ENCODE data around the gene EVL.
"Not testable (repeated sequence)": the region's sequence is repeated elsewhere in the genome, so short reads cannot be mapped to it uniquely, and the experiment has no call there.

EVL gene

DNA sequence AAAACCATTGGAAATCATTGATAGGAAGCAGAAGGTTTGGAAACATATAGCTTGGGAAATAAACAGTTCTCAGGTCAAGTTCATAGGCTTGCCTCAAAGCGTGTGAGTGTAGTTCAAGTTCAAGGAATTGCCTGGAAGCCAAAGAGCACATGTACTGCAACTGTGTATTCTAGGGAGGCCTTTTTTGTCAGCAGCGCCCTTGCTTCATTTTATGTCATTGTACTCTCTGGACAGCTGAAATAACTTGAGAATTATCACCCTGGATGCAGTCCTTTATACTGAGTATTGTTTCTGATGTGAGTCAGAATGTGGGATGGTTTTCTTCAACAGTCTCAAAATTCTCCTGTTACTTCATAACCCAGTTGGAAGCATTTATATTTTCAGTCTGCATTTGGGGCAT is 16.0 kb upstream of the EVL start:
- no peak for TF ChIP-seq POLR2A (IDR thresholded peaks at IDR 0.05; ENCODE audit: low read depth, low read length)
- FAIRE-seq (peak; percentile 82), DNase-seq (ENCODE audit: insufficient read length, low spot score) (no peak)

DNA sequence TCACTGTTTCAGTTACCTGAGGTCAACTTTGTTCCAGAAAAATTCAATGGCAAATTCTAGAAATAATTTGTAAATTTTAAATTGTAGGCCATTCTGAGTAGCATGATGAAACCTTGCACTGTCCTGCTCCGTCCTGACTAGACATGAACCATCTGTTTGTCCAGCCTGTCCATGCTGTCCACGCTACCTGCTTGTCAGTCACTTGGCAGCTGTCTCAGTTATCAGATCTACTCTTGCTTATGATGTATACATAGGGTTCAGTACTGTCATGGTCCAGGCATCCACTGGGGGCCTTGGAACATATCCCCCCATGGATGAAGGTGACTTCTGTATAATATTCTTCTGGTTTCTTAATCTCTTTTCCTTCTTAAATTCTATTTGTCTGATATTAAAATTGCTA is 14.1 kb upstream of the EVL start:
- TF ChIP-seq POLR2A (IDR thresholded peaks at IDR 0.05; ENCODE audit: low read depth, low read length), result no peak
- DNase-seq (ENCODE audit: insufficient read length, low spot score), result no peak
- no peak for FAIRE-seq

DNA sequence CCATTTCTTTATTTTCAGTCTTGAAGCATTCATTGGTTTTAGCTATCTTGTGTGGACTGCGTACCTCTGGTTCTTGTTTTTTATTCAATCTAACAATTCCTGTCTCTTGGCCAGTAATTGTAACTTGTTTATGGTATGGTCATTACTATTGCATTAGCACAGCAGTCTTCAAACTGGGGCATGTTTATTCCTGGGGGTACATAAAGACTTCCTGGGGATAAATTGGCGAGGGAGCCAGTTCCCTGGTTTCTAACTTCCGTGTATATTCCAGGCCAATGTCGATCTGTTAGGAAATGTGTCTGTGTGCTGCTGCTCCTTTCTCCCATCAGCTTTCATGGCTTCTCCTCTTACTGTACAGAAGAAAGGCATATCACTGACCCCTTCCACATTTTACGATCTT is 13.7 kb upstream of the EVL start:
- no peak for TF ChIP-seq POLR2A (IDR thresholded peaks at IDR 0.05; ENCODE audit: low read depth, low read length)
- no peak for DNase-seq (ENCODE audit: insufficient read length, low spot score)
- FAIRE-seq, result no peak

DNA sequence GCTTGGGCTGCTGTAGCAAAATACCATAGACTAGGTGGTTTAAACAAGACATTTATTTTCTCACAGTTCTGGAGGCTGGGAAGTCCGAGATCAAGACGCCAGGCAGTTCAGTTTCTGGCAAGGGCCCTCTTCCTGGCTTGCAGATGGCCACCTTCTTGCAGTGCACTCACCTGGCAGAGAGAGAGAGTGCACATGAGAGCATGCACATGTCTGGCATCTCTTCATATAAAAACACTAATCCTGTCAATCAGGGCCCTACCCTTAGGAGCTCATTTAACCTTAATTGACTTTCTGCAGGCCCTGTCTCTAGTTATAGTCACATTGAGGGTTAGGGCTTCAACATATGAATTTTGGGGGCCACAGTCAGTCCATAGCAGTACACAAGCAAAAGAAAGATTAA is 12.4 kb upstream of the EVL start:
- TF ChIP-seq POLR2A (IDR thresholded peaks at IDR 0.05; ENCODE audit: low read depth, low read length), result no peak
- DNase-seq (ENCODE audit: insufficient read length, low spot score), result no peak
- FAIRE-seq, result no peak

GRCh38 chr14:100054316-100055075 is 10.7 kb upstream of the EVL start:
- TF ChIP-seq POLR2A (IDR thresholded peaks at IDR 0.05; ENCODE audit: low read depth, low read length), result no peak
- FAIRE-seq, result no peak
- DNase-seq (ENCODE audit: insufficient read length, low spot score), result no peak

DNA sequence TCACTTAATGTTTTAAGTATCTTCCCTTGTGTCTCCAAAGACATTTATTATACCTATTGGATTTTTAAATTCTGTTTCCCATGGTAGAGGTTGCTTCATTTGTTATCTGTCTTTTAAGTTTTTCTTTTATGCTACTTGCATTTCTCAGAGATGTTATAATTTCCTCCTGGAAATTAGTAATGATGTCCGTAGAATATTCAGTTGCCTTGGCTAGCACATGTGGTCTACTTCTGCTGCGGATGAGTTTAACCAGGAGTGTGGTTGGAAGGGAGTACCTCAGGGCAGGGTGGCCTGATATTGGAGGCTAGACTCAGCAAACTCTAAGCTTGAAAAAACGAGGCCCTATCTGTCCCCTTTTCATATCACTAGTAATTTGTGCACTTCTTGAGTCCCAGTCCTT is 8.8 kb upstream of the EVL start:
- no peak for TF ChIP-seq POLR2A (IDR thresholded peaks at IDR 0.05; ENCODE audit: low read depth, low read length)
- DNase-seq (ENCODE audit: insufficient read length, low spot score) (no peak), FAIRE-seq (no peak)

GRCh38 chr14:100056964-100057795 is 8.0 kb upstream of the EVL start:
- FAIRE-seq (peak; percentile 53), DNase-seq (ENCODE audit: insufficient read length, low spot score) (no peak)
- no peak for TF ChIP-seq POLR2A (IDR thresholded peaks at IDR 0.05; ENCODE audit: low read depth, low read length)

- no peak for TF ChIP-seq POLR2A (IDR thresholded peaks at IDR 0.05; ENCODE audit: low read depth, low read length)
- no peak for FAIRE-seq
- no peak for DNase-seq (ENCODE audit: insufficient read length, low spot score)
Observed at GRCh38 chr14:100058777-100059437, 6.3 kb upstream of the EVL start.

- no peak for FAIRE-seq
- no peak for TF ChIP-seq POLR2A (IDR thresholded peaks at IDR 0.05; ENCODE audit: low read depth, low read length)
Observed at GRCh38 chr14:100059438-100059781, 5.8 kb upstream of the EVL start.

DNA sequence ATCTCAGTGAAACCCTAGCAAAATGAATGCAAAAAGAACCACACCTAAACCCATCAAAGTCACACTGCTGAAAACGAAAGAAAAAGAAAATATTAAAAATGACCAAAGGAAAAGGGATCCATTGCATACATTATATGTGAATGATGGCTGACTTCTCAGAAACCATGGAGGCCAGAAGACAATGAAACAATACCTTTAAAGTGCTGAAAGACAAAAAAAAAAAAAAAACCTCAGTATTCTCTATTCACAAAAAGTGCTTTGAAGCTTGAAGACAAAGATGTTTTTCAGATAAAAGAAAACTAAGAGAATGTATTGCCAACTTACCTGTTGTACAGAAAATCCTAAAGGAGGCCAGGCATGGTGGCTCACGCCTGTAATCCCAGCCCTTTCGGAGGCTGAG is 4.5 kb upstream of the EVL start:
- TF ChIP-seq POLR2A (IDR thresholded peaks at IDR 0.05; ENCODE audit: low read depth, low read length), result no peak
- DNase-seq (ENCODE audit: insufficient read length, low spot score) (no peak), FAIRE-seq (no peak)

More at GRCh38 chr14:100059438-100059781, 5.8 kb upstream of the EVL start:
- DNase-seq (ENCODE audit: insufficient read length, low spot score), result no peak

- no peak for TF ChIP-seq POLR2A (IDR thresholded peaks at IDR 0.05; ENCODE audit: low read depth, low read length)
- no peak for FAIRE-seq
- no peak for DNase-seq (ENCODE audit: insufficient read length, low spot score)
Observed at GRCh38 chr14:100062590-100062989, 2.6 kb upstream of the EVL start.

DNA sequence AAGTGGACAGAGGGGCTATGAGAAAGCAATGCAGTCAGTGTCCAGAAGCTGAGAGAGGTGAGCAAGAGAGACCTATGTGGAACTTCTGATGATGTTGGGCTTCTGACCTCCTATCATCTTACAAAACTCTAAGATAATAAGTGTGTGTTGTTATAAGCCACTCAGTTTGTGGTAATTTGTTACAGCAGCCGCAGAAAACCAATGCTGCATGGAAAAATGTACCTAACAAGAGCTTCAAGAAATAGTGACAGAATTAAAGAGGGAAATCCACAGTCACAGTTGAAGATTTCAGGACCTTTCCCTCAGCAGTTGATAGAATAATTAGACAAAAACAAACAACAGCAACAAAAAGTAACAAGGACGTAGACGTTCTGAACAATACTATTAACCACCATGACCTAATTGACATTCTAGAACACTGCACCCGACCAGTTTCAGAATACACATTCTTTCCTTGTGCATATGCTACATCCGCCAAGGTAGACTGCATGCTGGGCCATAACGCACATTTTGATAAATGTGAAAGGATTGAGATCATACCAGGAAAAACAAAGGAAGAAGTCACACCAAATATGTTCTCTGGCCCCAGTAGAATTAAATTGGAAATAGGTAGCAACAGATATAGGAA is 1.8 kb upstream of the EVL start:
- TF ChIP-seq POLR2A (IDR thresholded peaks at IDR 0.05; ENCODE audit: low read depth, low read length), result no peak
- no peak for DNase-seq (ENCODE audit: insufficient read length, low spot score)
- FAIRE-seq, result no peak

- FAIRE-seq, result not testable (repeated sequence)
Observed at GRCh38 chr14:100064335-100065092, 708 bp upstream of the EVL start.

More at GRCh38 chr14:100064335-100065092, 708 bp upstream of the EVL start:
- not testable (repeated sequence) for DNase-seq (ENCODE audit: insufficient read length, low spot score)
